ELF-1 (cell line): ENCODE results near the gene MCM9.

ENCODE experiments used
- DNase-seq: peaks from one replicate; pipeline ENCODE4 v3.0.0-alpha.2; 2016; ENCODE audit warnings: low read depth, low spot score

The MCM9 gene

GRCh38 chr6:118934461-118935330 is at the start of gene MCM9:
Gene MCM9 (minus strand): TSS chr6:118935159. CDS start chr6:118931723, 3,436 bp downstream.
- DNase-seq, result peak; percentile 95

- DNase-seq, result no peak
Measured at GRCh38 chr6:118984342-118984741, 49.4 kb upstream of the MCM9 start.

GRCh38 chr6:118982575-118982911 is 47.6 kb upstream of the MCM9 start:
- DNase-seq, result no peak

GRCh38 chr6:118981884-118982574 is 47.1 kb upstream of the MCM9 start:
- no peak for DNase-seq

GRCh38 chr6:118980063-118980462 is 45.1 kb upstream of the MCM9 start:
- DNase-seq, result no peak

- no peak for DNase-seq
Measured at GRCh38 chr6:118974790-118975189, 39.8 kb upstream of the MCM9 start.

GRCh38 chr6:118971682-118972081 is 36.7 kb upstream of the MCM9 start:
- DNase-seq, result peak; percentile 4

- no peak for DNase-seq
Measured at GRCh38 chr6:118970866-118971265, 35.9 kb upstream of the MCM9 start.

- no peak for DNase-seq
Measured at GRCh38 chr6:118968416-118968815, 33.5 kb upstream of the MCM9 start.

- no peak for DNase-seq
Measured at GRCh38 chr6:118967239-118967638, 32.3 kb upstream of the MCM9 start.

GRCh38 chr6:118965843-118966370 is 30.9 kb upstream of the MCM9 start:
- no peak for DNase-seq

GRCh38 chr6:118965371-118965770 is 30.4 kb upstream of the MCM9 start:
- no peak for DNase-seq

- no peak for DNase-seq
Measured at GRCh38 chr6:118963003-118963402, 28.0 kb upstream of the MCM9 start.

GRCh38 chr6:118959903-118960302 is 24.9 kb upstream of the MCM9 start:
- no peak for DNase-seq

- DNase-seq, result no peak
Measured at GRCh38 chr6:118953391-118953790, 18.4 kb upstream of the MCM9 start.

- no peak for DNase-seq
Measured at GRCh38 chr6:118952683-118953082, 17.7 kb upstream of the MCM9 start.

- no peak for DNase-seq
Measured at GRCh38 chr6:118945217-118945616, 10.3 kb upstream of the MCM9 start.

GRCh38 chr6:118940770-118941169 is 5.8 kb upstream of the MCM9 start:
- DNase-seq, result no peak

GRCh38 chr6:118939683-118940082 is 4.7 kb upstream of the MCM9 start:
- no peak for DNase-seq

GRCh38 chr6:118935978-118936703 is 1.2 kb upstream of the MCM9 start:
- no peak for DNase-seq

- DNase-seq, result no peak
Measured at GRCh38 chr6:118935331-118935668, 341 bp upstream of the MCM9 start.

GRCh38 chr6:118933855-118934460 is 1.0 kb downstream of the MCM9 start:
- no peak for DNase-seq
